Measurements from ENCODE around the gene ALOX5.
A peak's percentile ranks its signal among the peaks of the same experiment; 100 is the strongest.
"Not testable (repeated sequence)": the region's sequence is repeated elsewhere in the genome, so short reads cannot be mapped to it uniquely, and the experiment has no call there.

ALOX5 gene

DNA sequence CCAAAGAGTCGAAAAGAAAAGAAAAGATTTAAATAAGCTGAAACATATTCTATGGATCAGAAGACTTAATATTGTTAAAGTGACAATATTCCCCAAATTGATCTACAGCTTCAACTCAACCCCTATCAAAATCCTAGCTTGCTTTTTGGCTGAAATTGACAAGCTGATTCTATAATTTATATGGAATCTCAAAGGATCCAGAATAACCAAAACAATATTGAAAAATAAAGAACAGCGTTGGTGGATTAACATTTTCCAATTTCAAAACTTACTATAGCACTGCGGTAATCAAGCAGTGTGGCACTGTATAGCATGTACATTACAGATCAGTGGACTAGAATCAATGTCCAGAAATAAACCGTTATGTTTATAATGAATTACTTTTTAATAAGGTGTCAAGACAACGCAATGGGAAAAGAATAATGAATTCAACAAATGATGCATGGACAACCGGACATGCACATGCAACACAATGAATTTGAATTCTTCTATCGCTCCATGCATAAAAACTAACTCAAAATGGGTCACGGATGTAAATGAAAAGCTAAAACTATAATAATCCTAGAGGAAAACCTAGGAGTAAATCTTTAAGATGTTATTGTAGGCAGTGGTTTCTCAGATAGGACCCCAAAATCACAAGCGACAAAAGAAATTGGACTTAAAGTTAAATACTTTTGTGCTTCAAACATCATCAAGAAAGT is 1.6 kb upstream of the ALOX5 start:
- intact Hi-C loops (cut with DNase I), result no loop called here
- DNase-seq, result no peak

DNA sequence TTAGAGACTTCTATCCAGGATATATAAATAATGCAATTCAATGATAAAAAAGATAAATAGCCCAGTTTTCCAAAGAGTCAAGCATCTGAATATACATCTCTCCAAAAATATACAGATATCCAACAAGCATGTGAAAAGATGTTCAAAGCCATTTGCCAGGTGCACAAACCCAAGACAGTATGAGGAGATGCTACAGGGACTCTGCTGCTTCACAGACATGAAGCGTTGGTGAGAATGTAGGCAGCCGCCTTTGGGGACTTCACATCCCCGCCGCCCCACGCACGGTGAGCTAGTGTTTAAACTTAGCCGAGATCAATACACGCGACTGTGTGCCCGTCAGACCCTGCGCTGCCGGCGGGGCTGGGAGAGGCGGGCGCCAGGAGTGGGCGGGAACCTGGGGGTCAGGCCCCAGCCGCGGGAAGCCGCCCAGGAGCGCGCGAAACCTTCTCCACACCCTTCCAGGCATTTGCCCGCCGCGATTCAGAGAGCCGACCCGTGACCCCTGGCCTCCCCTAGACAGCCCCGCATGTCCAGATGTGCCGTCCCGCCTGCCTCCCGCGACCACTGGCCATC is 927 bp upstream of the ALOX5 start:
- peak in 5 of 42 donors; percentile 17 to 38 (median 21) for DNase-seq
- intact Hi-C loops (cut with DNase I), result no loop called here

DNA sequence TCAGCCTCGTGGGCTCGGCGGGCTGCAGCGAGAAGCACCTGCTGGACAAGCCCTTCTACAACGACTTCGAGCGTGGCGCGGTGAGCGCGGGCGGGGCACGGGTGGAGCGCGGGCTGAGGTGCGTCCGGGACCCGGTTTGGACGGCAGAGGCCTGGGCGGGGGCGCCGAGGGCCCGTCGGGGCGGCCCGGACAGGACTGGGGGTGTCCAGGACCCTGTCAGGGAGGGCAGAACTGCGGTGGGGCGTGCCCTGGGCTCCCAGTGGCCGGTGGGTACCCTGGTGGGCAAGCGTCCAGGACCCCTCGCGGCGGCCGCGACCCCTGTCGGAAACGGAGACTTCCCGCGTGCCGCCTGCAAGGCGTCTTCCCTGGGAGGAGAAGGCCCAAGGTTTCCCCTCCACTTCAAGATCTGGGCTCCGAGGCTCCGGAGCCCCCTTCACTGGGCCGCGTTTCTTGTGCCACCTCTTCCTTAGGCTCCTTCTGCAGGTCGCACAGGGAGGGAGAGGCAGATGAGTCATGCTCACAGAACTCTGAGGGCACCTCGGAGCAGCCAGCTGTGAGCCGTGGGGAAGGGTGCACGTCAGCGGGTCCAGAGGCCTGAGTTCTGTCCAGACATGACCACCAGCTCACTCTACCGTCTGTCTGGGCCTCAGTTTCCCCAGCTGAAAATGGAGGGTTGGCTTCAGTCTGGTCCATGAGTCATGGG is 485 bp downstream of the ALOX5 start:
- peak in 1 of 42 donors; percentile 33 for DNase-seq
- intact Hi-C loops (cut with DNase I), result no loop called here

GRCh38 chr10:45375101-45375500 is 1.1 kb downstream of the ALOX5 start:
- DNase-seq, result peak in 1 of 42 donors; percentile 34
- intact Hi-C loops (cut with DNase I), result no loop called here

- DNase-seq, result peak in 1 of 42 donors; percentile 23
These were observed 1.8 kb downstream of the ALOX5 start for GRCh38 chr10:45375716-45376231.

GRCh38 chr10:45376371-45376801 is 2.4 kb downstream of the ALOX5 start:
- intact Hi-C loops (cut with DNase I), result no loop called here
- no peak for DNase-seq

More at GRCh38 chr10:45375716-45376231, 1.8 kb downstream of the ALOX5 start:
- intact Hi-C loops (cut with DNase I), result no loop called here

DNA sequence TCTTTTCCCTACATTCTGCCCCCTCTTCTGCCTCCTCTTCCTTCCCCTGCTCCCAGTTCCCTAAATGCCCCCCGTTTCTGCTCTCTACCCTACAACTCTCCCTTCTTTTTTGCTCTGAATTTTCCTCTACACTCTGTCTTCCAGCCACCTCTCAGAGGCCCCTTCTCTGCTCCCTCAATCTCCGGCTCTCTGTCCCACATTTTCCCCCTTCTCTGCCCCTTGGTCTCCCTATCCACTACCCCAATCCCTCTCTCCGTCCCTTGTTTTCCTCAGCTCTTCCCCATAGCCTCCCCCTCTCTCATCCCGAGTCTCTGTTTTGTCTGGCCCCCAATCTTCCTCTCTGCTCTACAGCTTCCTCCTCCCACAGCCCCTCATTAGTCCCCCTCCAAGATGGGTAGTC is 3.3 kb downstream of the ALOX5 start:
- no peak for DNase-seq
- intact Hi-C loops (cut with DNase I), result no loop called here

DNA sequence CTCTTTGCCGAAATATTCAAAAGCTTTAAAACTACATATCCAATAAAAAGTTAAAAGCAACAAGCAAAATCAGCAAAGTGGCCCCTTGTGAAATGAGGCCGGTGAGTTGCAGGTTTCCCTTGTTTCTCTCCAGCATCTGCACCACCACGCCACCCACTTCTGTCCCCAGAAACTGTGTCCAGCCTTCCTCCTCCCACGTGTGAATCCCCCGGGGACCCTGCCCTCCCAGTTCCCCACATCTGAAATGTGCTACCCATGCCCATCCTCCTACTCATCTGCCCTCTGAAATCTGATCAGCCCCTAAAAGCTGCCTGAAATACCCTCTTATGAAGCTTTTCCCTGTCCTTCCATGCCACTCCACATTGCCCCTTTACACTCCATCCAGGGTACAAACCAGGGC is 3.8 kb downstream of the ALOX5 start:
- no peak for DNase-seq
- intact Hi-C loops (cut with DNase I), result no loop called here

DNA sequence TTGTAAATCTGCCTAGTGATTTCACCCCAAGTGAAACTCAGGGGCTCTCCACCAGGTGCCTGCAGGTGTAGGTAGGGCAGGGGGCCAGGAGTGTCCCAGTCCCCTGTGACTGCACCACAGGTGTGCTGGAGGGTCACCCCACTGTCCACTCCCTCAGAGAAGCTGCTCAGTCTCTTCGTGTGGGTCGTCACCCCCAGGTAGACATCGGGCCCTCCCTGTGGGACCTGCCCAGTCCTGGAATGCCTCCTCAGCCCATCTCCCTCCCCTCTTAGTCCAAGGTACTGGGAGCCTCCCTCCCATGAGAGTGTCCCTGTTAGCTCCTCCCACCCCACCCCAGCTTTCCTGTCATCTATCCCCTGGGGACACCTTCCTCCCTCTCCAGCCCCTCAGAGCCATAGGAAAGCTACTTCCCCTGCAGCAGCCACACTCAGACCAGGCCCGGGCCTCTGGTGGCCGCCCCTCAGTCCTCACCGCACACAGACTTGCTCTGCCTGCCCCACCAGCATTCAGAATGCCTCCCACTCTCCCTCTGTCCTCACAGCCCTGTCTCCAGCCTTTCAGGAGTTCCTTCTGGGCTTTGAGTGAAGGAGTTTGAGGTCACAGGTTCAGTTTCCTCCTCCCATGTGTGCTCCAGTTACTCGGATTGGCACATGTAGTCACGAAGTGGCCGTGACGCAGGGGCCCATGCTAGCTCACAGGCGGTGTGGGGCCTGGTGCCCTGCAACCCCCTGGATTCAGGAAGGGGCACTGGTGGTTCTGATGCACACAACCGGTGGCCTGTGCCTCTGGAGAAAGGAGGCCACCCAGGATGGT is 5.1 kb downstream of the ALOX5 start:
- DNase-seq, result no peak
- intact Hi-C loops (cut with DNase I), result no loop called here

- intact Hi-C loops (cut with DNase I), result no loop called here
- peak in 24 of 42 donors; percentile 26 to 62 (median 41) for DNase-seq
These were observed 6.0 kb downstream of the ALOX5 start for GRCh38 chr10:45379891-45380540.

DNA sequence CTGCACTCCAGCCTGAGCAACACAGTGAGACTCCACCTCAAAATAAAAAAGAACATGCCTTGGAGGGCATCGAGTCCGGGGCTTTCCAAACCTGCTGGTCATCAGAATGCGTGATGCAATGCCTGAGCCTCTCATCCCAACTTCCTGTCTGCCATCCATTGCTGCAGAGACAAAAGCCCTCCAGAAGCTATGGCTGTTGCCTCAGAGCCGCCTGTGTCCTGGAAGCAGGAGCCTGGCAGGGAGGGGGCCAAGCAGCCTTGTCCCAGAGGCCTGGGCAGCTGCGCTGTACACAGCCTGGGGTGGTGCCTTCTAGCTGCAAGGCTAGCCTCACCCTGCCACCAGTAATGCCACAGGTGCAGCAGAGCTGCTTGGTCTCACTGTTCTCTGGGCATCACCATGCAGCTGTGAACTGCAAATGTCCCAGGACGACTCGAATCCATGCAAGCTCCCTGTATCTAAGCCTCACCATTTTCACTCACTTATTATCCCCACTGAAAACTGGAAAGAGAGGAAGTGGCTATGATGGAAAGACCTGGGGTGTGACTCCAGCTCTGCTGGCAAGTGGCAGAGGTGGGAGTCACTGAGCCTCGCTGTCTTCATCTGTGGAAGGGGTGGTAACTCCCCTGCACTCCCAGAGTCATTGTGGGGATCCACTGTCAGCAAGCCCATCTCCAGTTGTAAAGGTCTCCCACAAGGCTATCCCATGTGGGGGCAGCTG is 7.0 kb downstream of the ALOX5 start:
- intact Hi-C loops (cut with DNase I), result no loop called here
- peak in 1 of 42 donors; percentile 17 for DNase-seq

- intact Hi-C loops (cut with DNase I), result no loop called here
- DNase-seq, result no peak
These were observed 8.6 kb downstream of the ALOX5 start for GRCh38 chr10:45382591-45382990.

- intact Hi-C loops (cut with DNase I), result no loop called here
These were observed 9.8 kb downstream of the ALOX5 start for GRCh38 chr10:45383682-45384330.

GRCh38 chr10:45386657-45387056 is 12.6 kb downstream of the ALOX5 start:
- intact Hi-C loops (cut with DNase I), result no loop called here
- no peak for DNase-seq

More at GRCh38 chr10:45383682-45384330, 9.8 kb downstream of the ALOX5 start:
- DNase-seq, result no peak

DNA sequence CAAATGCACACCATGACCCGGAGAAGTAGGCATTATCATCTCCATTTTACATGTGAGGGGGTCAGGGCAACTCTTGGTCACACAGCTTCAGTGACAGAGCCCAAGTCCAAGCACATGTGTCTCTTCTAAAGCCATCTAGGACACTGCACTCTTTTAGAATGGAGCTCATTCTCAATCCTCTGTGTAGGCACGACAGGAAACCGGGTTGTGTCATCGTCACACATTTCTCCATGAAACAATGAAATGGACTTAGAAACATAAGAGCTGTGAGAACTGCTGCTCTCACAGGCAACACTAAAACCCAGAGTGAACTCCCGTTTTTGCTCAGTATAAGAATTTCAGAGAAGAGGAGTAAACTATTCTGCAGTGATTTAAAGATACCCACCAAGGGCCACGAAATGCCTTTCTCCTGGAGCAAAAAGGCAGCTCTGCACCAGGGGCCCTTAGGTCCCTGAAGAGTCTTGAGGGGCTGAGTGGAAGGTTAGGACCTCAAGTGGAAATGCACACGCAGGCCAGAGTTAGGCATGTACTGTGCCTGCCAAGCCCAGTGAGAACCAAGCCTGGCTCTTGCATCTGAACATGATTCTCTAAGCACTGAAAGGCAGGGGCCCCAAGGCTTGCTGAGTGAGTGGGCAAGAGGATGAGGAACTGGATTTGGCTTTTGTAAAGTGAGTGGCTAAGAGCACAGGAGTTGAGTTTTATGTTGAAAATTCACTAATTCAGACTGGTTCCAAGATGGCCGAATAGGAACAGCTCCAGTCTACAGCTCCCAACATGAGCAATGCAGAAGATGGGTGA is 13.3 kb downstream of the ALOX5 start:
- no peak for DNase-seq
- intact Hi-C loops (cut with DNase I), result no loop called here

- intact Hi-C loops (cut with DNase I); DNase-seq: not testable (repeated sequence)
These were observed 15.7 kb downstream of the ALOX5 start for GRCh38 chr10:45389671-45390070.

- DNase-seq; intact Hi-C loops (cut with DNase I): not testable (repeated sequence)
These were observed 17.6 kb downstream of the ALOX5 start for GRCh38 chr10:45391636-45392035.
